ENCODE data around the gene ABCF1.

ABCF1 gene

DNA sequence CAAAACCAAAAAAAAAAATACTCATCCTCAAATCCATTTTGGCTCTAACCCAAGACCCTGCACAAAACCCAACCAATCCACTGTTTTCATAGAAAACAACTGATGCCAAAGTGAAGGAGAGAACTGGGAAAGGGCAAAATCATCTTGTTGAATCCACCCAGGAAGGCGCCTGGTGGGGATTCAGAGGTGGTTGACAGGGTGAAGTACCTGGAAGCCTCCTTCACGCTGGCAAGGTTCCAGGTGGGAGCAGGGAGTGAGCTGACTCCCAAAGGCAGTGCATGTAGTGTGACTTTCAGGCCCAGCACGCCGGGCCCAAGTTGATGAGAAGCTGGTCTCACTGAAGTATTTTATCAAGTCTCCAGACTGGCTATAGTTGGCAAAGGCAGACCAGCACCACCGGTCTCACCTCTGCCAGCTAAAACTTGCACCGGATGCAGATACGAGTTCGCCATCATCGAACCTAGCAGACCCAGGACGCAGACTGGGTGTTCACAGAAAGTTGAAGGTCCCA, 29.3 kb downstream of the ABCF1 start:
- H3K27ac ChIP-seq = no peak overlapping the region
- TF ChIP-seq, protein P1, sequence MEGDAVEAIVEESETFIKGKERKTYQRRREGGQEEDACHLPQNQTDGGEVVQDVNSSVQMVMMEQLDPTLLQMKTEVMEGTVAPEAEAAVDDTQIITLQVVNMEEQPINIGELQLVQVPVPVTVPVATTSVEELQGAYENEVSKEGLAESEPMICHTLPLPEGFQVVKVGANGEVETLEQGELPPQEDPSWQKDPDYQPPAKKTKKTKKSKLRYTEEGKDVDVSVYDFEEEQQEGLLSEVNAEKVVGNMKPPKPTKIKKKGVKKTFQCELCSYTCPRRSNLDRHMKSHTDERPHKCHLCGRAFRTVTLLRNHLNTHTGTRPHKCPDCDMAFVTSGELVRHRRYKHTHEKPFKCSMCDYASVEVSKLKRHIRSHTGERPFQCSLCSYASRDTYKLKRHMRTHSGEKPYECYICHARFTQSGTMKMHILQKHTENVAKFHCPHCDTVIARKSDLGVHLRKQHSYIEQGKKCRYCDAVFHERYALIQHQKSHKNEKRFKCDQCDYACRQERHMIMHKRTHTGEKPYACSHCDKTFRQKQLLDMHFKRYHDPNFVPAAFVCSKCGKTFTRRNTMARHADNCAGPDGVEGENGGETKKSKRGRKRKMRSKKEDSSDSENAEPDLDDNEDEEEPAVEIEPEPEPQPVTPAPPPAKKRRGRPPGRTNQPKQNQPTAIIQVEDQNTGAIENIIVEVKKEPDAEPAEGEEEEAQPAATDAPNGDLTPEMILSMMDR (IDR thresholded peaks at IDR 0.05; ENCODE audit: low read depth, low read length) = no peak
- H3K27me3 ChIP-seq (ENCODE audit: insufficient read depth, low read depth, severe bottlenecking) = no peaks in the 10 kb centered on the region
- DNase-seq = no peak
- H3K36me3 ChIP-seq = peaks cover 80% of the 10 kb centered on the region
- H3K4me3 ChIP-seq (ENCODE audit: low read depth, low read length) = no peak overlapping the region
- H3K9me3 ChIP-seq (ENCODE audit: severe bottlenecking) = no peaks in the 10 kb centered on the region

DNA sequence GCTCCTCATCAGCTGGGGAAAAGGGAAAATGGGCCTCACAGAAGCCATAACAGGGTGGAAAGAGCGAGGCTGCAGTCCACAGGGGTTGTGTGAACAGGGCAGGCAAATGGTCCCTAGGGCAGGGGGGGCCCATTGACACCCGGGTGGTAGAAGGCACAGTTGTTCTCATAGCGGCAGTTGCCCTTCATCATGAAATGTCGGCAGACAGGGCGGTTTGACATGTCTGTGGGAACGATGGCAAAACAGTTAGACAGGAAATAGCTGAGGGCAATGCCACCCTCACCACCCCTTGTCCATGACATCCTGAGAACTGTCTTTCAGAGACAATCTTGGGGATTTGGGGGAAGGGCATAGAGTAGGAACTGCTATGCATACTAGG, 30.2 kb downstream of the ABCF1 start:
- TF ChIP-seq, protein P1 (IDR thresholded peaks at IDR 0.05; ENCODE audit: low read depth, low read length) = no peak
- no peaks in the 10 kb centered on the region for H3K27me3 ChIP-seq (ENCODE audit: insufficient read depth, low read depth, severe bottlenecking)
- H3K4me3 ChIP-seq (ENCODE audit: low read depth, low read length) = no peak overlapping the region
- H3K36me3 ChIP-seq = peaks cover 87% of the 10 kb centered on the region
- H3K27ac ChIP-seq = no peak overlapping the region
- H3K9me3 ChIP-seq (ENCODE audit: severe bottlenecking) = no peaks in the 10 kb centered on the region
- DNase-seq = no peak

DNA sequence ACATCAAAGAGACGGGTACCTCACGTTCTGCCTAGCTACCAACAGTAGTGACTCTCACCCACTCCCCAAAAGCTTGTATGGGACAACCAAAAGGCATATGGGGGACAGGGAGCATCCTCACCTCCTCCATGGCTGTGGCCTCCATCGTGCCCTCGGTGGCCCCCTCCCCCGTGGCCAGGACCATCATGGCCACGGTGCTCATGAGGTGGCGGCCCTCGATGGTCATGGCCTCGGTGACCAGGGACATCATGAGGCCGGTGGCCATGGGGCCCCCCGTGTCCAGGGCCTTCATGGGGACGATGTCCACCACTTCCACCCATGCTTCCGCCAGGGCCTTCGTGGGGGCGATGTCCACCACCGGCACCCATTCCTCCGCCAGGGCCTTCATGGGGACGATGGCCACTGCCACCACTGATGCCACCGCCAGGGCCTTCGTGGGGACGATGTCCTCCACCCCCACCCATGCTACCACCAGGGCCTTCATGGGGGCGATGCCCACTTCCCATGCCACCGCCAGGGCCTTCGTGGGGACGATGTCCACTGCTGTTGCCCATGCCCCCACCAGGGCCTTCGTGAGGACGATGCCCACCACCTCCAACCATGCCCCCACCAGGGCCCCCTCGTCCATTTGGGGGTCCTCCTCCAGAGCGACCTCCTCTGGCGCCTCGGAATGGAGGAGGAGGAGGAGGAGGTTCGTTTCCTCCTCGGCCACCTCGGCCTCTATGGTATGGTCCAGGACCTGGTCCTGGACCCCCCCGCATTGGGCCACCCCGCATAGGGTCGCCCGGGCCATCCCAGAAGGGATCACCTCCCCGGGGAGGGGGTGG, 30.8 kb downstream of the ABCF1 start:
- peaks cover 90% of the 10 kb centered on the region for H3K36me3 ChIP-seq
- TF ChIP-seq, protein P1 (IDR thresholded peaks at IDR 0.05; ENCODE audit: low read depth, low read length) = no peak
- no peak overlapping the region for H3K4me3 ChIP-seq (ENCODE audit: low read depth, low read length)
- no peaks in the 10 kb centered on the region for H3K27me3 ChIP-seq (ENCODE audit: insufficient read depth, low read depth, severe bottlenecking)
- no peak overlapping the region for H3K27ac ChIP-seq
- no peak for DNase-seq
- H3K9me3 ChIP-seq (ENCODE audit: severe bottlenecking) = no peaks in the 10 kb centered on the region

DNA sequence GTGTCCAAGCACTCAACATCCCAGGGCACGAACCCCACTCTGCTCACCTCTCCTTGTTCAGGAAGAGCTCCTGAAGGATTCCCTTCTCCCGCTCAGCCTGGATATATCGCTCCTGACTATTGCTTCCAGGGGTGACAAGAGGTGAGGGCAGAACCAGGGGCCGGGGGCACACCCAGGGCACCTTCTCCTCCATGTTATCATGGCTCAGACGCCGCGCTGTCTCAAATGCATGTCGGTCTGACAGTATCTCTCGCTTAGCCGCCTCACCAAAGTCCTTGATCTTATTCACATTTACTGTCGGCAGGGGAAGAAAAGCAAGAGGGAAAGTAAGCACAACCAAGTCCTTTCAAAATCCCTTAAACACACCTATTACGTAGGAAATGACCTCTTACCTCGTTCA, 32.7 kb downstream of the ABCF1 start:
- H3K36me3 ChIP-seq = peaks cover 97% of the 10 kb centered on the region

DNA sequence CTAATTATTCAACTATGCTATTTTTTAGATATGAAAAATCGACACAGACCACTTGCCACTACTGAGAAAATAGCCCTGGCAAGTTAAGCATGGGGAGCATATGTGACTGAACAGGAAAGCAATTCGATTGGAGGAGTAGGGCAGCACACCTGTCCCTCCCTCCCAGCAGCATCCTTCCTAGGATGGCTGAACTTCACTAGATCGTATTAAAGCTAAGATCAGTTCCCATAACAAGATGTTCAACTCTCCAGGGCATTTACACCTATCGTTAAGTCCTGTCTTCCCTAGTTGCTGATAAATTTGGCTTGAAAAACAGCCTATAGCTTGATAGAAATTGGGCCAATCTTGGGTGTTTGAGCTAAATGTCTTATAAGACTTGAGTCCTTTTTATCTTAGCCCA, 38.8 kb downstream of the ABCF1 start:
- H3K4me3 ChIP-seq (ENCODE audit: low read depth, low read length) = no peak overlapping the region
- no peaks in the 10 kb centered on the region for H3K9me3 ChIP-seq (ENCODE audit: severe bottlenecking)
- no peak overlapping the region for H3K27ac ChIP-seq
- no peak for DNase-seq
- H3K36me3 ChIP-seq = peaks cover 79% of the 10 kb centered on the region
- no peaks in the 10 kb centered on the region for H3K27me3 ChIP-seq (ENCODE audit: insufficient read depth, low read depth, severe bottlenecking)
- TF ChIP-seq, protein P1 (IDR thresholded peaks at IDR 0.05; ENCODE audit: low read depth, low read length) = no peak

More for the DNA sequence above, 32.7 kb downstream of the ABCF1 start:
- DNase-seq = no peak
- no peak overlapping the region for H3K27ac ChIP-seq
- H3K9me3 ChIP-seq (ENCODE audit: severe bottlenecking) = no peaks in the 10 kb centered on the region
- no peaks in the 10 kb centered on the region for H3K27me3 ChIP-seq (ENCODE audit: insufficient read depth, low read depth, severe bottlenecking)
- TF ChIP-seq, protein P1 (IDR thresholded peaks at IDR 0.05; ENCODE audit: low read depth, low read length) = no peak
- H3K4me3 ChIP-seq (ENCODE audit: low read depth, low read length) = no peak overlapping the region

Data from WERI-Rb-1 (cell line).